GM19240 (cell line): ENCODE data around the gene PI4KA.
"Not testable (repeated sequence)": the region's sequence is repeated elsewhere in the genome, so short reads cannot be mapped to it uniquely, and the experiment has no call there.

Source experiments
- DNase-seq: peaks from one replicate; pipeline ENCODE4 v3.0.0; 2011; ENCODE audit warnings: low spot score; ENCODE audit not compliant: insufficient read length

Gene PI4KA

DNA sequence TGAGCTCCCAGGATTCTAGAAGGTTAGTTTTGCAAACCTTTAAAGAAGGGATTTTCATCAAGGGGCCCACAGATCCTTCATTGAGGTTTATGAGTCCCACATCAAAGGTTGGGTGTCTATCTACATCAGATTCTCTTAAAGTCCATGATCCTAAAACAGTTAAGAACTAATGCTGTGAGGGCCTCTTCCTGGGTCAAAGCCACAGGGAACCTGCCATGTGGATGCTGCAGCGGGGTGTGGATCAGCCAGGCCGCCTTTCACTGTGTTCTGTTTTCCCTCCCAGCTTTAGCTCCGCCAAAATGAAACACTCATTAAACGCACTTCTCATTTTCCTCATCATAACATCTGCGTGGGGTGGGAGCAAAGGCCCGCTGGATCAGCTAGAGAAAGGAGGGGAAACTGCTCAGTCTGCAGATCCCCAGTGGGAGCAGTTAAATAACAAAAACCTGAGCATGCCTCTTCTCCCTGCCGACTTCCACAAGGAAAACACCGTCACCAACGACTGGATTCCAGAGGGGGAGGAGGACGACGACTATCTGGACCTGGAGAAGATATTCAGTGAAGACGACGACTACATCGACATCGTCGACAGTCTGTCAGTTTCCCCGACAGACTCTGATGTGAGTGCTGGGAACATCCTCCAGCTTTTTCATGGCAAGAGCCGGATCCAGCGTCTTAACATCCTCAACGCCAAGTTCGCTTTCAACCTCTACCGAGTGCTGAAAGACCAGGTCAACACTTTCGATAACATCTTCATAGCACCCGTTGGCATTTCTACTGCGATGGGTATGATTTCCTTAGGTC lies 79.4 kb downstream of the PI4KA start:
- DNase-seq = no peak

DNA sequence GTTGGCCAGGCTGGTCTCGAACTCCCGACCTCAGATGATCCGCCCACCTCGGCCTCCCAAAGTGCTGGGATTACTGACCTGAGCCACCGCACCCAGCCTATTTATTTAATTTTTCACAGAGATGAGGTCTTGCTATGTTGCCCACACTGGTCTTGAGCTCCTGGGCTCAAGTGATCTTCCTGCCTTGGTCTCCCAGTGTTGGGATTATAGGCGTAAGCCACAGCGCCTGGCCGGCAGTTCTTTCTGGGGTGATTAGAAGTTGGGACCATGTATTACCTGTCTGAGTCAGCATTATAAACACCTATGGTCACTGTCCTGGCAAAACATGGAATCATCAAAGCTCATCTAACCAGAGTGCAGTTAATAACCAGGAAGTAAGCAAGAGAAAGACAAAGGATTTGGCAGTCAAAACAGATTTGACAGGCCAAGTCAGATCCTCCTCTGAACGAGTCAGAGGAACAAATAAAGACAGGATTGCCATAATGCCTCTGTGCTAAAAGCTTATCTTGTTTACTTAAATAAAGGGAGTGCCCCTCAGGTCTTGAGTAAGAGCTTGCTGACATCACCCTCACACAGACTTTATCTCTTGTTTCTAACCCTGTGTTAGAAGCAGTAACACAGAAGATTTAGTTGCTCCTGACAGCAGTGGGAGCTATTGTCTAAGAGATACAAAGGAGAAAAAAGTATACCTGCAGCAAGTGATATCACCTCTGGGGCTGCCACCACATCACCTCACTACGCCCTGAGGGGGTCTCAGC lies 81.0 kb downstream of the PI4KA start:
- no peak for DNase-seq

DNA sequence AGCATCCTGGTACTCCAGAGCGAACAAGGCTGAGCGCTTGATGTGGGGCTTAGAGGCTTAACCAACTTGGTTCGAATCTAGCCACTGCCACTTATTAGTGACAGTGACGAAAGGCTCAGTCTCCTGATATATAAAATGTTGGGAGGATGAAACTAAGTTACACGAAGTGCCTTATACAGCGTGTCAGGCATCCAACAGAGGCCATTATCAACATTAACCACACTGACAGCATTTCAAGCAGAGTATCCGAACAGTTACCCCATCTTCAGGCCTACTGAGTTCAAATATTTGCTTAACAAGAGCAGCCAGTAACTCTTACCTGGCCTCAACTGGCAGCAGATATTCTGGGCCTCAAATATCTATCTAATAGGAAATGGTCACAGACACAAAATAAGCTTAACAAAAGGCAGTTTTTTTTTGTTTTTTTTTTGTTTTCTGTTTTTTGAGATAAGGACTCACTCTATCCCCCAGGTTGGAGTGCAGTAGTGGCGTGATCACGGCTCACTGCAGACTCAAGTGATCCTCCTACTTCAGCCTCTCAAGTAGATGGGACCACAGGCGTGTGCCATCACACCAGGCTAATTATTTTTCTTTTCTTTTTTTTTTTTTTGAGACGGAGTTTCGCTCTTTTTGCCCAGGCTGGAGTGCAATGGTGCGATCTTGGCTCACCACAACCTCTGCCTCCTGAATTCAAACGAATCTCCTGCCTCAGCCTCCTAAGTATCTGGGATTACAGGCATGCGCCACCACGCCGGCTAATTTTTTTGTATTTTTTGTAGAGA lies 81.8 kb downstream of the PI4KA start:
- no peak for DNase-seq

- no peak for DNase-seq
Observed at GRCh38 chr22:20775342-20775895, 83.2 kb downstream of the PI4KA start.

GRCh38 chr22:20774882-20775281 lies 83.7 kb downstream of the PI4KA start:
- DNase-seq = no peak

DNA sequence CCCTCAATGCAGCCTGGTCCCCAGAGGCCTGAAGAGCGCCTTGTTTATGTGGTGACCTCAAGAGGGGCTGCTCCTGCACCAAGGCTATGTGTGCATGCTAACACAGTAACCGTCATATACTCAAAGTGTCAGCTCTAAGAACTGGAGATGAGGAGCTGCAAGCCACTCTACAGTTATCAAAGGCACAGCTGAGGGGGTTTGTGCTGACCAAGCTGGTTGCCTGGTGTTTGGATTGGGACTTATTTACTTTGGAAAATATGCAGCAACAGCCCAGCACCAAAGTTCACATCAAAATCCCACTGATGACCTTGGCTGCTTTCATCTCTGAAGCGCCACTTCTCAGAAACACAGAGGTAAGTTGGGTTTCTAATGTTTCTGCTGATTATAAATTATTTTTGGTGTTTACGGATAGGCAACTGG lies 84.8 kb downstream of the PI4KA start, which contains the start of gene SERPIND1:
Gene SERPIND1, plus strand, starts transcription at position 321 of the 420 bp plus-strand sequence. CDS start 5,200 bp downstream, outside the sequence.
- DNase-seq = no peak

GRCh38 chr22:20771918-20772625 lies 86.5 kb downstream of the PI4KA start:
- no peak for DNase-seq

DNA sequence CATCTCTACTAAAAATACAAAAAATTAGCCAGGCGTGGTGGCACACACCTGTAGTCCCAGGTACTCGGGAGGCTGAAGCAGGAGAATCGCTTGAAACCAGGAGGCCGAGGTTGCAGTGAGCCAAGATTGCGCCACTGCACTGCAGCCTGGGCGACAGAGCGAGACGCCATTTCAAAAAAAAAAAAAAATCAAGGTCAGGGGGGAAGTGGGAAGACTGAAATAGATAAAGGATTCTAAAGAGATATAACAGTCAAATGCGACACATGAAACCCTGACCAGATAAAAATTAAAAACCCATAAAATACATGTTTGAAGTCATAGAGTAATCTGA lies 89.2 kb downstream of the PI4KA start:
- DNase-seq = not testable (repeated sequence)

GRCh38 chr22:20766530-20766929 lies 92.1 kb downstream of the PI4KA start:
- DNase-seq = no peak

DNA sequence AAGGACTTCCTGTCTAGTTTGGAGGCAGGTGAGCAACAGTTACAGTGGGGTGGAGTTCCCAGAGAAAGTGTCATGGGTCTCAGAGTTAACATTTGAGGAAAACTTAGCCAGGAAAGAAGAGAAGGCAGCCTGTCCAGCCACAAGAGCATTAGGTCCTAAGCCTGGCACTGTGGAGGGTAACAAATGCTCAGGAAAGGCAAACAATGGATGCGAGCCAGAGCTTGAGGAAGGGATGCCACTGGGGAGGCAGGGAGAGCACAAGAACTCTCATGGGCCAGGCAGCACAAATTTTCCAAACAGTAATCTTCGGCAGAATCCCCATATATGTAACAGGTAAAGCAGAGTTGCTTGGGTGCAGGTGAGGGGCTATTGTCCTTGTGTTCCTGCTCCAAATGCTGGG lies 92.7 kb downstream of the PI4KA start:
- DNase-seq = no peak

DNA sequence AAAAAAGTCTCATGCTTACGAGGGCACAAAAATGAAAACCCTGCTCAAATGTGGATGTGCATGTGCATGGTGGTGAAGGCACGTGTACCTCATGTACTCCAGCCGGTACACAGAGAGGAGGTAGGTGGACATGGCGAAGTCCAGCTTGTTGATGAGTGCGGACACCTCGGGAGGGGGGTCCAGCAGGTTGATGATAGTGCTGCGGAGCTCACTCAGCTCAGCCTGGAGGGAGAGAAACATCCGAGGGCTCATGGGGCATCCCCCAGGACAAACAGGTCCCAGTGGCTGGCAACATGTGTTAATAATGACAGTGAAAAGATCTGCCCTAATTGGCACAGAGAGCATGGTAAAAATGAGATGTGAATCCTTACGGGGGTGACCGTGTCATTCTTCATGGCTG lies 93.9 kb downstream of the PI4KA start:
- DNase-seq = no peak

DNA sequence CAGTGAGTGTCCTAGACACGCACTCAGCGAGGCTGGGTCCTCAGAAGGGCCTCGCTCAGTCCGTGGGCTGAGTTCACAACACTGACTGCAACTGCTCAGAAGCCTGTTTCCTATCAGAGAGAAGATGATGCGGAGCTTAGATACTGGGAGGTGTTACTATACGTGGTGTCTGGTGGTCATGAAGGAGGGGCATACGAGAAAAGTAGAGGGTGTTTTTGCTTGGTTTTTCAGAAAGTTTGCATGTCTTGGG lies 94.2 kb downstream of the PI4KA start:
- DNase-seq = no peak

GRCh38 chr22:20763630-20764470 lies 94.8 kb downstream of the PI4KA start:
- DNase-seq = no peak

GRCh38 chr22:20762233-20762796 lies 96.3 kb downstream of the PI4KA start:
- DNase-seq = no peak

GRCh38 chr22:20761536-20761935 lies 97.1 kb downstream of the PI4KA start:
- no peak for DNase-seq

DNA sequence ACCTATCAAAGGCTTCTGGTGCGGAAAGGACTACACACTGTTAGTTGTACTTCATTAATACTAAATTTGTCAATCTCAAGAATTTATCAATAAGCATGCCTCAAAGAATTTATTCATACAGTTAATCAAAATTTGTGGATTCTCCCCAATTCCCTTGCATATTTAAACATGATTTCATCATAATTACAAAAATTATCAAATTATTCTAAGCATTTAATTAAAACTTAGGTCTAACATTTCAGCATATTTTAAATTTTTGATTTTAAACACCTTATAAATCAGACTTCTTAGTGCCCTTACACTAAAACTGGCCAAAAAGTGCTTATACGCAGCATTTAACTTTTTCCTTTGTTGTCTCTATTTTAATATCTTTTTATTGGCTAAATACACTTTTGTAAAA lies 98.5 kb downstream of the PI4KA start:
- no peak for DNase-seq

GRCh38 chr22:20758688-20759087 lies 99.9 kb downstream of the PI4KA start:
- DNase-seq = no peak

DNA sequence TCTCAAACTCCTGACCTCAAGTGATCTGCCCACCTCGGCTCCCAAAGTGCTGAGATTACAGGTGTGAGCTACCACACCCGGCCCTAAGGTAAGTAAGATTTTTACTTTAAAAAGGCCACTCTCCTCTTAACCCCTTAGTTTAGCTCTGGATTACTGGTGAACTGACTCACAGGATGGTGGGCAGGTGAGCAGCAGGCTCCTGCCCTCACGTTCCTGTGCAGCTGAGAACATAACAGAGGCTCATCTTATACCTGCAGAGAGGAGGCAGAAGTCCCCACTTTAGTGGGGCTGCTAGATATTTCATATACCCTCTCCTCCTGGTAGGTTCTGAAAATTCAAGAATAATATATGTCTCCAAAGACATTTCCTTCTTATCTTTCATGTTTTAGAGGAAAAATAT lies 101.8 kb downstream of the PI4KA start:
- DNase-seq = no peak

DNA sequence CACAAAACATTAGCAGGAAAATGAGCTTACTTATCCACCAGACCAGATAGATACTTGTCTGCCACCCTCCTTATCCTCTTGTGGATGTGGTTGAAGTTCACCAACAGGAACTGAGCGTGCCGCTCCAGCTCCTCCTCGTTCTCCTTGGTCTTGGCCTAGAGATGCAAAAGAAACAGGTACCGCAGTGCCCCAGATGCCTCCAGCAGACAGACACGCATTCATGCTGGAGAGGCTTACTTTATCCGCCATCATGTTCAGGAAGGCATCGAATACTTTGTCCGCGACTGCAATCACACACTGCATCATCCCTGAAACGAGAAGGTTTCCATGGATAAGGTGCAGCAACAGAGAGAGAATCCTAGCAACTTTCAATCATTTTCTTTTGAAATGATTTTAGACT lies 105.7 kb downstream of the PI4KA start:
- no peak for DNase-seq

DNA sequence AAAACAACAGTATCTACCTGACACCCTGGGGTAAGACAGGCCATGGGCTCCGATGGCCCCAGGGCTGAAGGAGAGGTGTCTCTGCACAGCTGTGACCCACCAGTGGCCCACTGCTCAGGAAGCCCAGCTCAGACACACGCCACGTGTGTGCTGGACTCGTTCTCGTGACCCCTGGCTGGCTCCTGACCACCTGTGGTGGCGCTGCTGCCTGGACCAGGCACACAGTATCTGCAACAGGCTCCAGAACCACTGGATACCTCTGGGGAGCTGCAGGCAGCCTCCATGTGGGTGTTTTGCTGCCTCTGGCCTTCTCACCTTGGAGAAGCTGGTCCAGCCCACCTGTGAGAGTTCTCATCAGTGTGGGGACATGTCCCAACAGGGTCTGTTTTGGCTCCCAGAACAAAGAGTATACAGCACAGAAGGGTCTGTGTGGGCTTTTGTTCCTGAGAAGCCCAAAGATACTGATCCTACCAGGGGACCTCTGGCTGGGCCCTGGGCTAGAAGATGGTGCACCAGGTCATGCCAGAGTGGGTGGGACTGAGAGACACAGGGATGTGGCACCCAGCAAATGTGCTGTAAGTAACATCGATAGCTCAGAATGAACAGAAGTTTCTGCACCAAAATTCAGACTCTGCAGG lies 106.4 kb downstream of the PI4KA start:
- no peak for DNase-seq
